Parathyroid adenoma (tissue), 2 donors: Measurements from ENCODE around the gene RALA.

Experiments used
- H2AFZ ChIP-seq: fragments of 300-600 bp; sonication (generic); one replicate; pipeline ENCODE4 v1.7.0; 2017; ENCODE audit warnings: antibody characterized with exemption, mild to moderate bottlenecking
- H3K27ac ChIP-seq: fragments of 300-600 bp; sonication (generic); one replicate; pipeline ENCODE4 v1.7.0; 2017
- H3K27me3 ChIP-seq: fragments of 300-600 bp; sonication (generic); one replicate; pipeline ENCODE4 v1.7.0; 2017; ENCODE audit warnings: low read length; ENCODE audit not compliant: control insufficient read depth, insufficient read depth
- H3K36me3 ChIP-seq: fragments of 300-600 bp; sonication (generic); one replicate; pipeline ENCODE4 v1.7.0; 2017; ENCODE audit warnings: low read length; ENCODE audit not compliant: control insufficient read depth, insufficient read depth
- H3K4me1 ChIP-seq: fragments of 300-600 bp; sonication (generic); one replicate; pipeline ENCODE4 v1.7.0; 2017; ENCODE audit warnings: control low read depth
- H3K4me2 ChIP-seq: fragments of 300-600 bp; sonication (generic); one replicate; pipeline ENCODE4 v1.7.0; 2017; ENCODE audit warnings: low read length
- H3K4me3 ChIP-seq: fragments of 300-600 bp; sonication (generic); one replicate; pipeline ENCODE4 v1.7.0; 2017; ENCODE audit warnings: low read depth, low read length
- H3K79me2 ChIP-seq: fragments of 300-600 bp; sonication (generic); one replicate; pipeline ENCODE4 v1.7.0; 2017; ENCODE audit warnings: control low read depth
- H3K9ac ChIP-seq: fragments of 300-600 bp; sonication (generic); one replicate; pipeline ENCODE4 v1.7.0; 2017; ENCODE audit warnings: mild to moderate bottlenecking
- H3K9me3 ChIP-seq: fragments of 300-600 bp; sonication (generic); one replicate; pipeline ENCODE4 v1.7.0; 2017; ENCODE audit warnings: low read length; ENCODE audit not compliant: control insufficient read depth
- CTCF ChIP-seq: fragments of 300-600 bp; sonication (generic); IDR thresholded peaks from one replicate; pipeline ENCODE4 v1.7.0; 2017; ENCODE audit warnings: antibody characterized with exemption, mild to moderate bottlenecking
- donor health status: primary hyperparathyroidism.

The RALA gene

GRCh38 chr7:39637963-39638485, 14.7 kb downstream of the RALA start:
- H3K79me2 ChIP-seq = peaks cover 70% of the 10 kb centered on the region
- H3K4me2 ChIP-seq = no peak overlapping the region
- no peak overlapping the region for H3K27ac ChIP-seq

GRCh38 chr7:39642896-39643295, 19.5 kb downstream of the RALA start:
- H3K36me3 ChIP-seq = no peaks in the 10 kb centered on the region
- no peak for TF ChIP-seq CTCF
- H3K4me2 ChIP-seq = no peak overlapping the region
- peaks cover 6% of the 10 kb centered on the region for H3K4me1 ChIP-seq
- H3K27ac ChIP-seq = no peak overlapping the region
- H3K4me3 ChIP-seq = no peak overlapping the region
- H3K79me2 ChIP-seq = peaks cover 39% of the 10 kb centered on the region
- no peak overlapping the region for H3K9ac ChIP-seq
- no peak overlapping the region for H2AFZ ChIP-seq
- H3K9me3 ChIP-seq = no peaks in the 10 kb centered on the region
- H3K27me3 ChIP-seq = no peaks in the 10 kb centered on the region

More at GRCh38 chr7:39637963-39638485, 14.7 kb downstream of the RALA start:
- peaks cover 11% of the 10 kb centered on the region for H3K4me1 ChIP-seq
- H2AFZ ChIP-seq = no peak overlapping the region
- no peak overlapping the region for H3K9ac ChIP-seq
- no peak for TF ChIP-seq CTCF
- no peaks in the 10 kb centered on the region for H3K9me3 ChIP-seq
- H3K36me3 ChIP-seq = no peaks in the 10 kb centered on the region
- no peak overlapping the region for H3K4me3 ChIP-seq
- H3K27me3 ChIP-seq = no peaks in the 10 kb centered on the region

- Histone ChIP-seq H3K36me3 (no peaks in the 10 kb centered on the region), H3K79me2 (peaks cover 38% of the 10 kb centered on the region), H3K4me3 (no peak overlapping the region), H3K4me2 (no peak overlapping the region), H3K27me3 (no peaks in the 10 kb centered on the region), H3K4me1 (peaks cover 6% of the 10 kb centered on the region), H3K9me3 (no peaks in the 10 kb centered on the region), H3K27ac (no peak overlapping the region), H2AFZ (no peak overlapping the region), H3K9ac (no peak overlapping the region)
- TF ChIP-seq CTCF = no peak
These were observed 20.8 kb downstream of the RALA start for GRCh38 chr7:39644170-39644569.

GRCh38 chr7:39645482-39646407, 22.4 kb downstream of the RALA start:
- TF ChIP-seq CTCF = no peak
- H3K9me3 ChIP-seq = no peaks in the 10 kb centered on the region
- no peak overlapping the region for H3K4me2 ChIP-seq
- no peak overlapping the region for H2AFZ ChIP-seq
- no peak overlapping the region for H3K4me3 ChIP-seq
- H3K36me3 ChIP-seq = no peaks in the 10 kb centered on the region
- H3K27ac ChIP-seq = no peak overlapping the region
- no peaks in the 10 kb centered on the region for H3K27me3 ChIP-seq
- no peaks in the 10 kb centered on the region for H3K4me1 ChIP-seq
- H3K9ac ChIP-seq = no peak overlapping the region
- peaks cover 28% of the 10 kb centered on the region for H3K79me2 ChIP-seq
